C4-2B (cell line): Measurements from ENCODE around the gene SESN3.

Experiments used
- CTCF ChIP-seq: fragments of 450-650 bp; conservative IDR thresholded peaks from 2 replicates; pipeline ENCODE4 v1.5.1; 2017; ENCODE audit warnings: mild to moderate bottlenecking
- ZFX ChIP-seq: fragments of 450-650 bp; IDR thresholded peaks from 2 replicates; pipeline ENCODE4 v1.6.1; 2017

DNA sequence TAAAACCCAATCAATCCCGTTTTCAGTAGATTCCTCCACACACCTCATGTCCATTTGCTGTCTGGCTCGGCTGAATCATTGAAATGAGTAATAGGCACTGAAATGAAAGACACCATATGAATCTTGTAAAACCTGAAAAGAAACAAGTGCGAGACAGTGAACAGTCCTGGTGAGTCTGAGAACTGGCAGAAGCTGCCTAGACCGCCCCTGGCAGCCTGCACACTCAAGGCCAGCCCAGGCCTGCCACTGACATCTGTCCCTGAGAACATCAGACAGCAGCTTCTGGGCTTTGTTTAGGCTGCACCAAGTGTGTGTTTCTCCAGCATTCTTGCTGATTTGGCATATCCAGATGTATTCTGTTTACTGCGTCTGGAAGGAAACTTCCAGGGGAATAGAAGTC lies 96.5 kb downstream of the SESN3 start:
- no peak for TF ChIP-seq CTCF
- no peak for TF ChIP-seq ZFX
